Neutrophil (primary cell): ENCODE data around the gene P2RX2.

ENCODE experiments used
- H3K27ac ChIP-seq: fragments of 200-600 bp; sonication (generic); 2 replicates; pipeline ENCODE4 v1.5.1; 2016; ENCODE audit warnings: mild to moderate bottlenecking, moderate library complexity
- H3K27me3 ChIP-seq: fragments of 200-600 bp; sonication (generic); 2 replicates; pipeline ENCODE4 v1.6.0; 2016; ENCODE audit warnings: mild to moderate bottlenecking
- H3K36me3 ChIP-seq: fragments of 200-600 bp; sonication (generic); 2 replicates; pipeline ENCODE4 v1.5.1; 2017
- H3K4me1 ChIP-seq, 2 experiments: fragments of 200-600 bp in 1 of 2; sonication (generic) in 1 of 2; 1 replicate in 1 of 2; 2 replicates in 1 of 2; pipeline versions ENCODE4 v1.5.1 to v1.6.1; 2013 to 2016; ENCODE audit warnings: low read depth in 1 of 2, low read length in 1 of 2, mild to moderate bottlenecking in 1 of 2, moderate library complexity in 1 of 2; ENCODE audit not compliant: control insufficient read depth in 1 of 2, insufficient read depth in 1 of 2
- H3K4me3 ChIP-seq, 2 experiments: fragments of 200-600 bp in 1 of 2; sonication (generic) in 1 of 2; 1 replicate in 1 of 2; 2 replicates in 1 of 2; pipeline ENCODE4 v1.5.1; 2013 to 2016; ENCODE audit warnings: low read depth in 1 of 2, low read length in 1 of 2, mild to moderate bottlenecking in 1 of 2, moderate library complexity in 1 of 2
- H3K9me3 ChIP-seq: fragments of 200-600 bp; sonication (generic); 2 replicates; pipeline ENCODE4 v1.5.1; 2016
- TF ChIP-seq, protein P1 (sequence below): fragments of 200-600 bp; sonication (generic); IDR thresholded peaks from 2 replicates; pipeline ENCODE4 v1.5.1; 2016; ENCODE audit warnings: antibody characterized with exemption

P2RX2 gene

DNA sequence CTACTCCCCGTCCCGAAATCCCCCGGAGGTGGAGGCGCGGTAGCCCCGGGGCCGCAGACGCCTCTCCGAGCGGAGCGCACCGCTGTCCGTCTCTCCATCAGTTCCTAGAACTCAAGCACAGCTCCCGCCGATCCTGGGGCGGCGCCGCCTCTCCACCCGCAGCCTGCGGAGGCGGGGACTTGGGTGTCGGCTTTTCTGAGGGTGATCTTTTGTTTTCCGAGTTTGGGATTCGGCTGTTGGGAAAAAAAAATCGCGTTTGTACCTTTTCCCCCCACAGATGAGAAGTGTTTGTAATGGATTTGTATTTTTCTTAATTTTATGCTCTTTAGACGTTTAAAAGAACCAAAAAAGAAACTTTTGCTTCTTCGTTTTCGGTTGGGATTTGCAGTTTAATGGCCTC lies 34.8 kb upstream of the P2RX2 start:
- no peaks in the 10 kb centered on the region for H3K4me1 ChIP-seq
- peaks cover 34% of the 10 kb centered on the region for H3K36me3 ChIP-seq
- no peaks in the 10 kb centered on the region for H3K9me3 ChIP-seq
- no peak overlapping the region for H3K27ac ChIP-seq
- TF ChIP-seq, protein P1, sequence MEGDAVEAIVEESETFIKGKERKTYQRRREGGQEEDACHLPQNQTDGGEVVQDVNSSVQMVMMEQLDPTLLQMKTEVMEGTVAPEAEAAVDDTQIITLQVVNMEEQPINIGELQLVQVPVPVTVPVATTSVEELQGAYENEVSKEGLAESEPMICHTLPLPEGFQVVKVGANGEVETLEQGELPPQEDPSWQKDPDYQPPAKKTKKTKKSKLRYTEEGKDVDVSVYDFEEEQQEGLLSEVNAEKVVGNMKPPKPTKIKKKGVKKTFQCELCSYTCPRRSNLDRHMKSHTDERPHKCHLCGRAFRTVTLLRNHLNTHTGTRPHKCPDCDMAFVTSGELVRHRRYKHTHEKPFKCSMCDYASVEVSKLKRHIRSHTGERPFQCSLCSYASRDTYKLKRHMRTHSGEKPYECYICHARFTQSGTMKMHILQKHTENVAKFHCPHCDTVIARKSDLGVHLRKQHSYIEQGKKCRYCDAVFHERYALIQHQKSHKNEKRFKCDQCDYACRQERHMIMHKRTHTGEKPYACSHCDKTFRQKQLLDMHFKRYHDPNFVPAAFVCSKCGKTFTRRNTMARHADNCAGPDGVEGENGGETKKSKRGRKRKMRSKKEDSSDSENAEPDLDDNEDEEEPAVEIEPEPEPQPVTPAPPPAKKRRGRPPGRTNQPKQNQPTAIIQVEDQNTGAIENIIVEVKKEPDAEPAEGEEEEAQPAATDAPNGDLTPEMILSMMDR, result no peak
- no peak overlapping the region for H3K4me3 ChIP-seq
- peaks cover 3% of the 10 kb centered on the region for H3K27me3 ChIP-seq

DNA sequence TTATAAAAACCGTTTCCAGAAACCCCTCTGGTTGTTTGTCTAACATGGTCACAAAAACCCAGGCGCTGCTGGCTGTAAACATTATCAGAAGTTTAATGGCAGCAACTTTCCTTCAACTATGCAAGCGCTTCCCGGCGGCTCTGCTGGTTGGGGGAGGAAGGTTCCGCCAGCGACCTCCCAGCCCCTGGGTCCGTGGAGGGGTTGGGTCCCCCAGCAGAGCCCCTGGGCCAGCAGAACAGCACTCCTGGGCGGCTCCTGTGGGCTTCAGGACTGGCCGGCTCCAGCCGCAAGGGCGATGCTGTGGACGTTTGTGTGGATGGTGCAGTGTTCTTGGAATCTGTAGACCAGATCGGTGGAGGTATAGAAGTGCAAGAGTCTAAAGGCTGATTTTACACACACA lies 34.1 kb upstream of the P2RX2 start:
- H3K4me1 ChIP-seq, result no peaks in the 10 kb centered on the region
- H3K27ac ChIP-seq, result no peak overlapping the region
- TF ChIP-seq, protein P1, result no peak
- no peaks in the 10 kb centered on the region for H3K9me3 ChIP-seq
- peaks cover 10% of the 10 kb centered on the region for H3K27me3 ChIP-seq
- H3K36me3 ChIP-seq, result peaks cover 27% of the 10 kb centered on the region
- H3K4me3 ChIP-seq, result no peak overlapping the region

DNA sequence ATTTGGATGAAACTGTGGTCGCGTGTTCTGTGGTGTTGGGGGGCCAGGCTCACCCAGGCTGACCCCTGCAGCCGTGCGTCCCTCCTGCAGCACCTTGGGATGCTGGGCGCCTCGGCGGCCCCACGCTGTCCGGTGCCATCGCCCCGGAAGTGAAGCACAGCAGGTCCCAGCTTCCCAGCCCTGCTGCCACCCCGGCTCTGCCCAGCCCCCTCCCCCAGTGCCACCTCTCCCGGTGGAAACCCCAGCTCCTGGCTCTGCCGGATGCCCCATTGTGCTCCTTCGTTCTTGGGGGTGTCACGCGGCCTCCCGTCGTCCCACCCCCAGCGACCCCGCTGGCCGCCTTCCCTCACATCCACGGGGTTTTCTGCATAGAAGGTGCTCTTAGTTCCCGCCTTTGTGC lies 33.4 kb upstream of the P2RX2 start:
- no peak overlapping the region for H3K27ac ChIP-seq
- H3K4me1 ChIP-seq, result no peaks in the 10 kb centered on the region
- H3K9me3 ChIP-seq, result no peaks in the 10 kb centered on the region
- TF ChIP-seq, protein P1, result no peak
- H3K4me3 ChIP-seq, result no peak overlapping the region
- peaks cover 26% of the 10 kb centered on the region for H3K36me3 ChIP-seq
- H3K27me3 ChIP-seq, result peaks cover 18% of the 10 kb centered on the region

DNA sequence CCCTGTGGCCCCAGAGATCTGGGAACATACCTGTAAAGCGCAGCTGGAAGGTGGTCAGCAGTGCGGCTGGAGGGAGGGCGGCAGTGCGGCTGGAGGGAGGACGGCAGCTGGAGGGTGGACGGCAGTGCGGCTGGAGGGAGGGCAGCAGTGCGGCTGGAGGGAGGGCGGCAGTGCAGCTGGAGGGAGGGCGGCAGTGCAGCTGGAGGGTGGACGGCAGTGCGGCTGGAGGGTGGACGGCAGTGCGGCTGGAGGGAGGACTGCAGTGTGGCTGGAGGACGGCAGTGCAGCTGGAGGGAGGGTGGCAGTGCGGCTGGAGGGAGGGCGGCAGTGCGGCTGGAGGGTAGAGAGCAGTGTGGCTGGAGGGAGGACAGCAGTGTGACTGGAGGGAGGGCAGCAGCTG lies 31.6 kb upstream of the P2RX2 start:
- TF ChIP-seq, protein P1, result no peak
- Histone ChIP-seq H3K27me3 (peaks cover 19% of the 10 kb centered on the region), H3K9me3 (no peaks in the 10 kb centered on the region), H3K4me1 (no peaks in the 10 kb centered on the region), H3K4me3 (no peak overlapping the region), H3K27ac (no peak overlapping the region), H3K36me3 (peaks cover 9% of the 10 kb centered on the region)

DNA sequence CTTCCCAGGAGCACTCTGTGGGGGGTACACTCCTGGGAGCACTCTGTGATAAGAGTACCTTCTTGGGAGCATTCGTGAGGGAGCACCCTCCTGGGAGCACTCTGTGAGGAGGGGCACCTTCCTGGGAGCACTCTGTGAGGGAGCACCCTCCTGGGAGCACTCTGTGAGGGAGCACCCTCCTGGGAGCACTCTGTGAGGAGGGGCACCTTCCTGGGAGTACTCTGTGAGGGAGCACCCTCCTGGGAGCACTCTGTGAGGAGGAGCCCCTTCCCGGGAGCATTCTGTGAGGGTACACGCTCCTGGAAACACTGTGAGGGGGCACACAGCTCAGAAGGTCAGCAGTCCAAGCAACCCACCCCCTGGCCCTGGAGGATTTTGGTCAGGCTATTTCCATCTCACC lies 30.8 kb upstream of the P2RX2 start:
- H3K4me1 ChIP-seq, result no peaks in the 10 kb centered on the region
- H3K36me3 ChIP-seq, result peaks cover 6% of the 10 kb centered on the region
- H3K9me3 ChIP-seq, result no peaks in the 10 kb centered on the region
- TF ChIP-seq, protein P1, result no peak
- no peak overlapping the region for H3K27ac ChIP-seq
- no peak overlapping the region for H3K4me3 ChIP-seq
- peaks cover 26% of the 10 kb centered on the region for H3K27me3 ChIP-seq

DNA sequence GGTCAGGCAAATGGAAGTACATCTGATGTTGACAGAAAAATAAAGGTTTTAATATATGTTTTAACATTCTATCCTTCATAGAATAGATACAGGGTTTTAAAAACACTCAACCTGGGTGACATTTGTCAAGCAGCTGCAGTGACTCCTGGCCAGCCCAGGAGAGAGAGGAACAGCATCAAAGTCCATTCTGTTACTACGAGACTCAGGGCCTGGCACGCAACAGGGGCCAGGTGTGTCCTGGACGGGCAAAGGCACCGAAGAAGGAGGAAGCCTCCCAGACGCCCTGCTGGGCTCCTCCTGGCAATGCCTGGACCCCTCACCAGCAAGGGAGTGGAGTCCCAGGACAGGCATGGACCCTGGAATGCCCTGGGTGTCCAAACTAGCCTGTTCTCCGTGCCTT lies 30.3 kb upstream of the P2RX2 start:
- TF ChIP-seq, protein P1, result no peak
- H3K9me3 ChIP-seq, result no peaks in the 10 kb centered on the region
- H3K27ac ChIP-seq, result no peak overlapping the region
- no peaks in the 10 kb centered on the region for H3K4me1 ChIP-seq
- H3K36me3 ChIP-seq, result peaks cover 4% of the 10 kb centered on the region
- peaks cover 29% of the 10 kb centered on the region for H3K27me3 ChIP-seq
- no peak overlapping the region for H3K4me3 ChIP-seq
